H1 (cell line): ENCODE measurements around the gene COL19A1. TPM values are rescaled to one million over a fixed set of nuclear protein-coding genes. Genes with fewer than 3 reads are reported as not detected.

Experiments used
- CTCF ChIA-PET: fragments of 300-600 bp; sonication (Branson Sonifier 250); formaldehyde crosslinking; loops from one replicate; lab custom pipeline; 2021; ENCODE audit not compliant: partially characterized antibody; lab: Charles Lee
- POLR2A ChIA-PET: fragments of 300-600 bp; sonication (Branson Sonifier 250); formaldehyde crosslinking; loops from one replicate; lab custom pipeline; 2021; ENCODE audit warnings: inconsistent platforms; ENCODE audit not compliant: partially characterized antibody; lab: Charles Lee
- DNase-seq, 2 experiments: peaks; one replicate each; pipeline versions ENCODE4 v3.0.0 to v3.0.0-alpha.2; 2010 to 2022; ENCODE audit warnings: low spot score in 2 of 2, low read depth in 1 of 2, mixed read lengths in 1 of 2
- FAIRE-seq: peaks from 2 replicates; lab custom pipeline; 2011; peaks lifted over from hg19 to GRCh38; lab: Jason Lieb, UNC
- H2AFZ ChIP-seq: 2 replicates; pipeline ENCODE4 v1.8.1; 2012; ENCODE audit warnings: low read length, inconsistent platforms
- H2AK5ac ChIP-seq: 2 replicates; pipeline ENCODE4 v1.6.1; 2013; ENCODE audit warnings: low read depth, low read length
- H2BK120ac ChIP-seq: replicated peaks from 2 replicates; pipeline ENCODE3; 2013; ENCODE audit warnings: low read depth, low read length, inconsistent platforms
- H2BK12ac ChIP-seq: 2 replicates; pipeline ENCODE4 v1.6.1; 2013; ENCODE audit warnings: low read depth, low read length
- H2BK15ac ChIP-seq: 2 replicates; pipeline ENCODE4 v1.6.1; 2013; ENCODE audit warnings: low read length
- H2BK20ac ChIP-seq: 2 replicates; pipeline ENCODE4 v1.6.1; 2013; ENCODE audit warnings: low read length
- H2BK5ac ChIP-seq: 2 replicates; pipeline ENCODE4 v1.6.1; 2013; ENCODE audit warnings: low read depth, low read length
- H3K14ac ChIP-seq: 2 replicates; pipeline ENCODE4 v1.6.1; 2013; ENCODE audit warnings: inconsistent platforms; ENCODE audit not compliant: insufficient read length
- H3K18ac ChIP-seq: 2 replicates; pipeline ENCODE4 v1.6.1; 2013; ENCODE audit warnings: low read length; ENCODE audit errors: extremely low read depth
- H3K23ac ChIP-seq: 2 replicates; pipeline ENCODE4 v1.6.1; 2013; ENCODE audit warnings: inconsistent platforms; ENCODE audit not compliant: insufficient read length
- H3K23me2 ChIP-seq: 2 replicates; pipeline ENCODE4 v1.6.1; 2013; ENCODE audit warnings: low read depth, low read length
- H3K27ac ChIP-seq: 2 replicates; pipeline ENCODE4 v1.6.1; 2011; ENCODE audit warnings: low read depth, low read length, inconsistent platforms
- H3K27me3 ChIP-seq, 4 experiments: replicated peaks in 1 of 4; 1 replicate in 1 of 4; 2 replicates in 3 of 4; pipeline versions ENCODE4 v1.6.1 to v1.8.1; 2011 to 2013; ENCODE audit warnings: low read length in 3 of 4, mild to moderate bottlenecking in 3 of 4, inconsistent platforms in 2 of 4, mixed read lengths in 2 of 4, moderate library complexity in 1 of 4; ENCODE audit not compliant: control insufficient read depth in 3 of 4, insufficient read depth in 3 of 4; ENCODE audit errors: extremely low read depth in 1 of 4
- H3K36me3 ChIP-seq, 4 experiments: 2 replicates each; pipeline versions ENCODE4 v1.6.1 to v1.8.1; 2011 to 2013; ENCODE audit warnings: mild to moderate bottlenecking in 4 of 4, low read length in 3 of 4, moderate library complexity in 2 of 4, control low read depth in 1 of 4, inconsistent platforms in 1 of 4; ENCODE audit not compliant: insufficient read depth in 4 of 4, control insufficient read depth in 2 of 4
- H3K4ac ChIP-seq: replicated peaks from 2 replicates; pipeline ENCODE3; 2013; ENCODE audit warnings: low read length, low read depth, mixed read lengths, inconsistent platforms; ENCODE audit not compliant: insufficient read length
- H3K4me1 ChIP-seq, 4 experiments: replicated peaks in 1 of 4; 1 replicate in 1 of 4; 2 replicates in 3 of 4; pipeline versions ENCODE4 v1.6.1 to v1.8.1; 2011 to 2013; ENCODE audit warnings: low read length in 3 of 4, inconsistent platforms in 2 of 4, mixed read lengths in 1 of 4; ENCODE audit not compliant: insufficient read depth in 4 of 4, control insufficient read depth in 3 of 4
- H3K4me2 ChIP-seq, 2 experiments: 2 replicates each; pipeline versions ENCODE4 v1.6.1 to v1.8.1; 2011 to 2013; ENCODE audit warnings: low read depth in 2 of 2, low read length in 2 of 2, control low read depth in 1 of 2, inconsistent platforms in 1 of 2, mild to moderate bottlenecking in 1 of 2; ENCODE audit not compliant: insufficient read depth in 1 of 2
- H3K4me3 ChIP-seq, 4 experiments: fragments of 200-600, 300-600 bp in 1 of 4; sonication (generic), shearing (Covaris generic), sonication (Bioruptor Twin) in 1 of 4; 2 replicates each; pipeline versions ENCODE4 v1.5.1 to v1.8.1; 2011 to 2016; ENCODE audit warnings: low read length in 4 of 4, low read depth in 3 of 4, control low read depth in 2 of 4, inconsistent platforms in 2 of 4, mild to moderate bottlenecking in 2 of 4, mixed read lengths in 1 of 4, moderate library complexity in 1 of 4; ENCODE audit not compliant: insufficient read depth in 2 of 4; ENCODE audit errors: extremely low read depth in 1 of 4
- H3K56ac ChIP-seq: replicated peaks from 2 replicates; pipeline ENCODE3; 2013; ENCODE audit warnings: low read depth, mild to moderate bottlenecking, mixed read lengths, low read length, inconsistent platforms; ENCODE audit not compliant: insufficient read length
- H3K79me1 ChIP-seq: 2 replicates; pipeline ENCODE4 v1.6.1; 2013; ENCODE audit warnings: low read depth, low read length, control low read depth
- H3K79me2 ChIP-seq, 2 experiments: 2 replicates each; pipeline versions ENCODE4 v1.6.1 to v1.8.1; 2012 to 2013; ENCODE audit warnings: low read length in 2 of 2, mild to moderate bottlenecking in 2 of 2, inconsistent platforms in 1 of 2; ENCODE audit not compliant: insufficient read depth in 2 of 2, control insufficient read depth in 1 of 2
- H3K9ac ChIP-seq, 4 experiments: replicated peaks in 1 of 4; 1 replicate in 1 of 4; 2 replicates in 3 of 4; pipeline versions ENCODE4 v1.6.1 to v1.8.1; 2011 to 2013; ENCODE audit warnings: low read depth in 3 of 4, low read length in 3 of 4, control low read depth in 2 of 4, mild to moderate bottlenecking in 2 of 4, moderate library complexity in 2 of 4, inconsistent platforms in 1 of 4; ENCODE audit errors: extremely low read depth in 1 of 4
- H3K9me3 ChIP-seq, 2 experiments: 2 replicates each; pipeline versions ENCODE4 v1.6.1 to v1.8.1; 2012 to 2013; ENCODE audit warnings: mild to moderate bottlenecking in 2 of 2, moderate library complexity in 2 of 2, control low read depth in 1 of 2, inconsistent platforms in 1 of 2, low read depth in 1 of 2, low read length in 1 of 2, mixed read lengths in 1 of 2; ENCODE audit not compliant: insufficient read depth in 2 of 2
- H4K20me1 ChIP-seq, 2 experiments: replicated peaks in 1 of 2; 2 replicates each; pipeline versions ENCODE3 to v1.8.1; 2011 to 2013; ENCODE audit warnings: inconsistent platforms in 2 of 2, low read length in 2 of 2, mild to moderate bottlenecking in 1 of 2; ENCODE audit not compliant: insufficient read depth in 2 of 2, control insufficient read depth in 1 of 2
- H4K5ac ChIP-seq: 2 replicates; pipeline ENCODE4 v1.6.1; 2013; ENCODE audit warnings: low read length, low read depth, mixed read lengths, inconsistent platforms; ENCODE audit not compliant: insufficient read length
- H4K8ac ChIP-seq: 2 replicates; pipeline ENCODE4 v1.8.0; 2013; ENCODE audit warnings: mild to moderate bottlenecking, moderate library complexity, low read length, inconsistent platforms; ENCODE audit not compliant: insufficient read depth; ENCODE audit errors: extremely low read depth
- H4K91ac ChIP-seq: replicated peaks from 2 replicates; pipeline ENCODE3; 2013; ENCODE audit warnings: low read length, mixed read lengths, inconsistent platforms; ENCODE audit not compliant: insufficient read length
- ASH2L ChIP-seq: fragments of 200-600, 300-600 bp; sonication (generic); IDR thresholded peaks from one replicate; pipeline ENCODE4 v1.7.1; 2017; ENCODE audit warnings: low read length
- EP300 ChIP-seq, 2 experiments: IDR thresholded peaks; 1 replicate in 1 of 2; 2 replicates in 1 of 2; pipeline ENCODE4 v1.6.1; 2011 to 2012; ENCODE audit warnings: low read depth in 2 of 2, low read length in 2 of 2, mild to moderate bottlenecking in 2 of 2, borderline replicate concordance in 1 of 2, inconsistent platforms in 1 of 2, moderate library complexity in 1 of 2
- GTF2F1 ChIP-seq: IDR thresholded peaks from 2 replicates; pipeline ENCODE4 v1.6.1; 2012; ENCODE audit warnings: low read depth, low read length, improper control_type of control experiment, borderline replicate concordance
- KDM4A ChIP-seq: IDR thresholded peaks from one replicate; pipeline ENCODE4 v1.7.1; 2012; ENCODE audit warnings: low read depth, mild to moderate bottlenecking, moderate library complexity, low read length, inconsistent platforms; ENCODE audit not compliant: severe bottlenecking
- NRF1 ChIP-seq: IDR thresholded peaks from 2 replicates; pipeline ENCODE4 v1.6.1; 2011; ENCODE audit warnings: mild to moderate bottlenecking, low read depth, low read length, improper control_type of control experiment
- RFX5 ChIP-seq: IDR thresholded peaks from 2 replicates; pipeline ENCODE4 v1.6.1; 2011; ENCODE audit warnings: low read depth, low read length, improper control_type of control experiment, borderline replicate concordance
- SIRT6 ChIP-seq: IDR thresholded peaks from one replicate; pipeline ENCODE4 v1.7.1; 2012; ENCODE audit warnings: low read length, inconsistent platforms
- TCF12 ChIP-seq: IDR thresholded peaks from 2 replicates; pipeline ENCODE4 v1.6.1; 2011; ENCODE audit warnings: low read depth, mild to moderate bottlenecking, low read length
- USF2 ChIP-seq: IDR thresholded peaks from 2 replicates; pipeline ENCODE4 v1.6.1; 2011; ENCODE audit warnings: low read length, improper control_type of control experiment
- WGBS, 2 experiments: shearing (Covaris generic) in 1 of 2; methylation state at CpG; one replicate each; pipeline versions ENCODE4 v1.1.6 to v1.1.7; 2013 to 2015; ENCODE audit warnings: low lambda C conversion rate in 2 of 2, mixed read lengths in 2 of 2, inconsistent platforms in 1 of 2, low coverage in 1 of 2, missing lambda C conversion rate in 1 of 2; ENCODE audit not compliant: insufficient replicate concordance in 2 of 2, insufficient coverage in 1 of 2, insufficient read length in 1 of 2; ENCODE audit errors: extremely low coverage in 1 of 2, missing lambda C conversion rate in 1 of 2; 5-methylcytosine and 5-hydroxymethylcytosine counted together
- polyA plus RNA-seq, 7 experiments: library from polyadenylated mRNA; depleted of rRNA in 3 of 7; stranded (reverse) in 5 of 7; unstranded in 2 of 7; fragments of >200 nt in 5 of 7; fragments of 200-250 nt in 2 of 7; gene quantifications; 1 replicate in 5 of 7; 2 replicates in 1 of 7; 4 replicates in 1 of 7; pipeline versions ENCODE4 v1.2.1 to v1.2.3, GENCODE V29; 2011 to 2013; ENCODE audit warnings: missing spikeins in 2 of 7, mixed read lengths in 2 of 7
- total RNA-seq: library from RNA; stranded (reverse); fragmentation: NEBNext Ultra II Directional; extraction: Animal tissue kit (Norgen Biotek cat#: 25700); gene quantifications from 2 replicates; pipeline ENCODE4 v1.2.1, GENCODE V29; 2021
- TF ChIP-seq, protein P1 (sequence below): IDR thresholded peaks from 2 replicates; pipeline ENCODE4 v1.6.1; 2012; ENCODE audit warnings: inconsistent platforms
- TF ChIP-seq, protein P2 (sequence below): IDR thresholded peaks from 2 replicates; pipeline ENCODE4 v1.6.1; 2012; ENCODE audit warnings: low read length, inconsistent platforms

Gene COL19A1
- total and polyA plus RNA-seq, 2 of the 8 experiments (the other 6 are each of a cell fraction or from before 2014, with no cell fraction given): not detected

GRCh38 chr6:70164556-70164955 is 298.2 kb downstream of the COL19A1 start:
- no peaks in the 10 kb centered on the region for H3K9me3 ChIP-seq
- no peaks in the 10 kb centered on the region for H3K79me2 ChIP-seq
- no peak overlapping the region for H3K27ac ChIP-seq
- H3K27me3 ChIP-seq: no peaks in the 10 kb centered on the region
- H4K8ac ChIP-seq: no peak overlapping the region
- H3K23me2 ChIP-seq: no peaks in the 10 kb centered on the region
- DNase-seq: no peak
- H3K4me1 ChIP-seq: no peaks in the 10 kb centered on the region
- POLR2A ChIA-PET: no interaction called here
- no peak overlapping the region for H2BK12ac ChIP-seq
- no peak overlapping the region for H2BK20ac ChIP-seq
- no peak overlapping the region for H2AK5ac ChIP-seq
- H4K91ac ChIP-seq: no peak overlapping the region
- no peak overlapping the region for H2AFZ ChIP-seq
- no peak overlapping the region for H3K23ac ChIP-seq
- WGBS, 2 experiments: 100% methylated on average over 2 of the region's 2 CpGs; no CpG with 5 or more reads in 1 of the 2 experiments
- H3K4me3 ChIP-seq: no peak overlapping the region
- H3K36me3 ChIP-seq: no peaks in the 10 kb centered on the region
- no peak overlapping the region for H2BK5ac ChIP-seq
- FAIRE-seq: no peak
- no peak overlapping the region for H4K5ac ChIP-seq
- CTCF ChIA-PET: interaction anchor here (1.1 to 1.4 kb wide), 2 partner anchors 56 to 61 kb away, joined by 3 to 4 read pairs; no protein-coding TSS in a partner anchor
- H3K9ac ChIP-seq: no peak overlapping the region
- H2BK120ac ChIP-seq: no peak overlapping the region
- H2BK15ac ChIP-seq: no peak overlapping the region
- no peak overlapping the region for H3K56ac ChIP-seq
- H3K4me2 ChIP-seq: no peak overlapping the region
- no peaks in the 10 kb centered on the region for H3K79me1 ChIP-seq
- no peak overlapping the region for H3K14ac ChIP-seq
- H3K18ac ChIP-seq: no peak overlapping the region
- peaks cover 0 to 1% of the 10 kb centered on the region in 2 experiments for H4K20me1 ChIP-seq
- no peak overlapping the region for H3K4ac ChIP-seq
- TF ChIP-seq GTF2F1: no peak
- TF ChIP-seq NRF1: no peak
- no peak for TF ChIP-seq ASH2L
- TF ChIP-seq RFX5: no peak
- no peak for TF ChIP-seq EP300 (IDR thresholded peaks at IDR 0.05; ENCODE audit: borderline replicate concordance in 1 of 2, low read depth in 2 of 2, low read length in 2 of 2)
- TF ChIP-seq TCF12: no peak
- TF ChIP-seq, protein P1, sequence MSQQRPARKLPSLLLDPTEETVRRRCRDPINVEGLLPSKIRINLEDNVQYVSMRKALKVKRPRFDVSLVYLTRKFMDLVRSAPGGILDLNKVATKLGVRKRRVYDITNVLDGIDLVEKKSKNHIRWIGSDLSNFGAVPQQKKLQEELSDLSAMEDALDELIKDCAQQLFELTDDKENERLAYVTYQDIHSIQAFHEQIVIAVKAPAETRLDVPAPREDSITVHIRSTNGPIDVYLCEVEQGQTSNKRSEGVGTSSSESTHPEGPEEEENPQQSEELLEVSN: no peak
- TF ChIP-seq SIRT6: no peak
- TF ChIP-seq KDM4A: no peak
- no peak for TF ChIP-seq USF2
- TF ChIP-seq, protein P2, sequence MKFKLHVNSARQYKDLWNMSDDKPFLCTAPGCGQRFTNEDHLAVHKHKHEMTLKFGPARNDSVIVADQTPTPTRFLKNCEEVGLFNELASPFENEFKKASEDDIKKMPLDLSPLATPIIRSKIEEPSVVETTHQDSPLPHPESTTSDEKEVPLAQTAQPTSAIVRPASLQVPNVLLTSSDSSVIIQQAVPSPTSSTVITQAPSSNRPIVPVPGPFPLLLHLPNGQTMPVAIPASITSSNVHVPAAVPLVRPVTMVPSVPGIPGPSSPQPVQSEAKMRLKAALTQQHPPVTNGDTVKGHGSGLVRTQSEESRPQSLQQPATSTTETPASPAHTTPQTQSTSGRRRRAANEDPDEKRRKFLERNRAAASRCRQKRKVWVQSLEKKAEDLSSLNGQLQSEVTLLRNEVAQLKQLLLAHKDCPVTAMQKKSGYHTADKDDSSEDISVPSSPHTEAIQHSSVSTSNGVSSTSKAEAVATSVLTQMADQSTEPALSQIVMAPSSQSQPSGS: no peak
